Measurements from ENCODE around the gene ZCCHC2.

DNA sequence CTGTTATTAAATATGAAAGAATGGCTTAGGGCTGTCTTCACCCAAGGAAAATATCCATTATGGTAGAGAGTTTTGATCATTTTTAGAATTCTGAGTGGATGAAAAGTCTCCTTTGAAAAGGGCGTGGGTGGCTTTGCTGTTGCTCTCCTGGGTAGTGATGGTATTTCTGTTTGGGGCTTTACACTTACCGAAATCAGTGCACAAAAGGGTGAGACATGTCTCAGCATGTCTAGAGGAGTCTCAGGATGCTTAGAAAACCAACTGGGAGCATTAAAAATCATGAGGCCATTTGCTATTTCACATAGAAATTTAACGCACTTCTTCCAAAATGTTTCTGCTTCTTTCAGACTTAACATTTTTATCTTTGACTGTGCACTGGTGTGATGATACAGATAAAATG is 49.6 kb downstream of the ZCCHC2 start:
- TF ChIP-seq CTCF (IDR thresholded peaks at IDR 0.05; ENCODE audit: low read depth, low read length, missing input control) (no peak), MAX (IDR thresholded peaks at IDR 0.05) (no peak), RAD21 (IDR thresholded peaks at IDR 0.05) (no peak), TAF1 (conservative IDR thresholded peaks at IDR 0.05) (no peak), SP1 (IDR thresholded peaks at IDR 0.05) (no peak), JUND (IDR thresholded peaks at IDR 0.05) (no peak), FOXA2 (IDR thresholded peaks at IDR 0.05) (no peak), REST (IDR thresholded peaks at IDR 0.05) (no peak), EGR1 (IDR thresholded peaks at IDR 0.05; ENCODE audit: low read depth in 2 of 2) (no peak), YY1 (IDR thresholded peaks at IDR 0.05) (no peak), FOXA1 (IDR thresholded peaks at IDR 0.05) (no peak), NR2F2 (IDR thresholded peaks at IDR 0.05) (no peak)

Measured in liver (tissue), 3 donors.